HG02571 (cell line): ENCODE measurements around the gene KRR1.
A peak's percentile ranks its signal among the peaks of the same experiment; 100 is the strongest.

ENCODE experiments used
- ATAC-seq: cut with Tn5 transposase; IDR thresholded peaks from one replicate; pipeline ENCODE4 v1.9.1; 2021; ENCODE audit warnings: mild to moderate bottlenecking, moderate library complexity; ENCODE audit not compliant: unreplicated experiment

The KRR1 gene

DNA sequence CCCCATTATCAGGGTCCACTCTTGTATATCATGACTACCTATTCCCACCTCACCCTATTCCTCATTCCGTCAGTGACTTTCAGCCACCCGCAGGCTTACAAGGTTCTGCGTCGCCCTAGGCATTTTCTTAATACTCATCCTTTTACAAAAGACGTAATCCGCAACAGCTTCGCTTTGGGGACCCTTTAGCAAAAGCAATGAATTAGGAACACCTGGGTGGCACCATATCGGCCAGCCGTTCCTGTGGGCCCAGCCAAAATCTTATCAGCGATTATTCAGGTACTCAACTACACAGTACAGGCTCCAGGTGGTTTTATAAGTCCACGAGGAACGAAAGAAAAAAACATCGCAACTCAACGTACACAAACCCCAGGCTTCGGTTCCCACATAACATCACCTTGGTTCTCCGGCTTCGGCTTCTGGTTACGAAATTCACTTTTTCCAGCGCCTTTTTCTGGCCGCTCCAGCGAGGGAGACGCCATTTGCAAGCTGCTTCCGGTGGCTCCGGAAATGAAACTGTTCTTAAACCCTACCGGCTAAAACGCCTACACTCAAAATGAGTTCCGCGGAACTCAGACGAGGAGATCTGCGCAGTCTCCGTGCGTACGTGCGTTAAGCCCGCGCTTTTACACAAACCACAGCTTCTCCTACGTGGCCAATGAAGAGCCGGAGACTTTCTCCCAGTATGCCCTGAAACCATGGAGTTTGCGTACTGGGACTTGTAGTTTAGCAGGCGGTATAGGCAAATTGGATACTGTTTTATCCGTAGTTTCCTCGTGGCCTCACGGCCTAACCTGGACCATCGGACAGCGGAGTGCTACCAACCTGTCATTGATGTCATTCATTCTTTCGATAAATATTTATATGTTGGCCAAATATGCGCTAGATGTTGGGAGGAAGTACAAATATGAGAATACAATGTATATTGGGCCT is at the start of gene KRR1:
Gene KRR1, minus strand, starts transcription at position 494 of the 933 bp plus-strand sequence. Its CDS starts 12 bp downstream, at position 482.
- peak; percentile 99 for ATAC-seq

DNA sequence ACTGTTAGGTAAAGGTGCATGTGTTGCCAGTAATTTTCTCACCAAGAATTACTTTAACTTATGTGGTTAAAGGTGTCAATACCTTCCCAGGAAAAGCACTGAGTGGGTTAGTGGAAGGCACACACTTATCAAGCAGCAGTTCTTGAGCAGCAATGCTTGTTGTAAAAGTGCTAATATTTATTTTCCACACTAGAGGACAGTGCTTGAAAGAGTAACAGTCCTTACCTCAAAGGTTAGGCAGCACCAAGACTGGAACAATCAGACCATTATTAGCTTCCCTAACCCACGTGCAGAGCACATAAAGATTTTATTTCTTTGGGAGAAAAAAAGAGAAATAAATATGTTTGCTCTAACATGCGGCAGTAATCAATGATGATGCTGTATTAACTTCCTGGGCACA is 48.8 kb upstream of the KRR1 start:
- ATAC-seq, result no peak

DNA sequence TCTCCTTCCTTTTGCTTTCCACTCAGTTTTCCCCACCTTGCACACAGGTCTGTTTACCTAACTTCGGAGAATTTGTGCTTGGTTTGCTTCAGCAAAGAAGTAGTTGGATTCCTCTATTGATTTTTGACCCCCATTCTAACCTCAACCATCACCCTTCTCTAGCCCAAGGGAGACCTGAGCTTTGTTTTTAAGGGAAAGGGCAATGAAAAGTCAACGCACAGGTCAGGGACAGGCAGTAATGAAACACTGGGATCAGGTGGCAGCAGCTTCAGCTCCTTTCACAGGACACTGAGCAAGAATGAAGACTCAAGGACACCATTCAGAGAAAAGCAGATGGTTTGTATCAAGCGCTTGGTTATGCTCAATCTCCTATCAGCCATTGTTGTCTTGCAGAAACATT is 46.9 kb upstream of the KRR1 start:
- no peak for ATAC-seq

DNA sequence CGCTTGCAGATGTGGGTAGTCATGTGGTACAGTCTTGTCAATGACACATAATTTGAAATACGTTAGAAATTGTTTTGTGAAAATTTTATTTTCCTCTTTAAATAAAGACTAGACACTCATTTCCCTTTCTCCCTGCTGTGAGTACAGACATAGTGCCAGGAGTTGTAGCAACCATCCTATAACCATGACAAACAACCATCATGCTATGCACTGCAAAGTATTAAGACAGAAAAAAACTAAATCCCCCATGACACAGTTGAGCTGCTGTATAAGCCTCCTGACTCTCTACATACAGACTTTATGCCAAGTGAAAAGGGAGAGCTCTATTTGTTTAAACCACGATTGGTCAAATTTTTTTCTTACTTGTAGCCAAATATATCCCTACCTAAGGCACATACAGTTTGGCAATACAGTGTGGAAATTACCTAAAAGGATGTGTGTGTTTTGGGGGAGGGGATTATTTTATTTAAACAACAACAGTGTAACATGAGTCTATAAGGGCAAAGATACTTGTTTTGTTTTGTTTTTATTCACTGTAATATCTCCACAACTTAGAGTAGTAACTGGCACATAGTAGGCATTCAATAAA is 45.0 kb upstream of the KRR1 start:
- no peak for ATAC-seq

- no peak for ATAC-seq
Observed at GRCh38 chr12:75554556-75554880, 43.1 kb upstream of the KRR1 start.

- no peak for ATAC-seq
Observed at GRCh38 chr12:75553836-75554555, 42.6 kb upstream of the KRR1 start.

GRCh38 chr12:75553398-75553797 is 42.0 kb upstream of the KRR1 start:
- no peak for ATAC-seq

DNA sequence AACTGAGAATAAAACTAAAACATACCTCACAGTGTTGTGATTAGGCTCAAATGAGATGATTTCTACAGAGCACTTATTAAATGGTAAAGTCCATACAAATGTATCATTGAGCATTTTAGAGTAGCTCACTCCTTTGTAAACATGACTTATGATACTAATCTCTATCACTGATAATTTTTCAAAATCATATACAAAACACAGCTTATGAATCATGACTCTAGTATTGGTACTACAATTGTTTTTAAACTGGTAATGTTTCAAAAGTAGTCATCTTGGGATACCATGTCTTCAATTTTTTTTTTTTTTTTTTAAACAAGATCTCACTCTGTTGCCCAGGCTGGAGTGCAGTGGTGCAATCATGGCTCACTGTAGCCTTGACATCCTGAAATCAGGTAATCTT is 40.1 kb upstream of the KRR1 start:
- no peak for ATAC-seq

DNA sequence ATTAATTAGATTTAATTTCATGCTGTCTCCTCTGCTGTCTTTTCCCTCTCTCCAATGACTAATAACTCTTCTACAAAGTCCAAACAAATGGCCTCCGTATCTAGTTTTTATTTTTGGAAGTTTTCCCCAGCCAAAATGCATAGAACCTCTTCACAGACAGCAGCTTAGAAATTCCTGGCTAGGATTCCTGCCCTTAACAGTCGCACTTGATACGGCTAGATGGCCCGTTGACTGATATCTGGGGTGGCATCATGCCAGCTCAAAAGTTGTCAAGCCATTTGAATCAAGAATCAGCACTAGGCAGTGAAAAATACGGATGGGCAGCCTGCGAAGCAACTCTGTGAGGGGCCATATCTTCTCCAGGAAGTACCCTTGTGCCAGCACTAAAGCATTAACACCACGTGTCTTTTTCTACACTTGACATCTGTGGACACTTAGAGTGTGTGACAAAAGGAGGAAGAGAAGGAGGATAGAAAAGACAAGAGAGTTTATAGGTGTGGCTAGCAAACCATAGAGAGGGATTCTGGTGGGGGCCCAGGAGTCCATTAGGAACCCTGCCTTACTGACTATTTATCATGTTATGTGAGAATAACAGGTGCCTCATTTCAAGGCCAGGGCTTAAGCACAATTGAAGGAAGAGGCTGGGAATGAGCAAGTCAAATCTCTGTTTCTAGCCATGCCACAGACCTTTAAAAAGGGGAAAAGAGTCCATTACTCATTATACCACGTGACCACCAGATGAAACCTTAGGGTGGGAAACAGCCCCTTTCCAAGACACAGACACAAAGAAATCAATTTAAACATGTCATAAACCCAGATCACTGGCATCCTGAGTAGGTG is 39.2 kb upstream of the KRR1 start:
- ATAC-seq, result no peak

DNA sequence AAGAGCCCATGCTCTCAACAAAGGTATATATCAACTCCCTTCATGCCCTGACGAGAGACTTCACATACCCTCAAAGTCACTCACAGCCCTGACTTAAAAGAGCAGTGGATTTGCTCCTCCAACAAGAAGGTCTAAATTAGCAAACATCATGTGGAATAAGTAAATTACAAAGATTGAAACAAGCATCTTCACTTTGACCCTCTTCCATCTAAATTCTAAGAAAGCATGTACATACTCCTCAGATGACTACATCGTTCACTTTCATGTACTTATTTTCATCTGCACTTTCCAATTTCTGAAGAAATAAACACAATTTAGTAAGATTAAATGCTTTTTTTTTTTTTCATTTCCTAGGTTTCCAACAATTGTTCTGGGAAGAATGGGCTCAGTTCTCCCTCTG is 38.6 kb upstream of the KRR1 start:
- ATAC-seq, result no peak

GRCh38 chr12:75548879-75549278 is 37.5 kb upstream of the KRR1 start:
- ATAC-seq, result no peak

GRCh38 chr12:75545636-75546035 is 34.2 kb upstream of the KRR1 start:
- no peak for ATAC-seq

GRCh38 chr12:75543529-75543928 is 32.1 kb upstream of the KRR1 start:
- no peak for ATAC-seq

GRCh38 chr12:75542942-75543341 is 31.5 kb upstream of the KRR1 start:
- no peak for ATAC-seq

- no peak for ATAC-seq
Observed at GRCh38 chr12:75539889-75540288, 28.5 kb upstream of the KRR1 start.

DNA sequence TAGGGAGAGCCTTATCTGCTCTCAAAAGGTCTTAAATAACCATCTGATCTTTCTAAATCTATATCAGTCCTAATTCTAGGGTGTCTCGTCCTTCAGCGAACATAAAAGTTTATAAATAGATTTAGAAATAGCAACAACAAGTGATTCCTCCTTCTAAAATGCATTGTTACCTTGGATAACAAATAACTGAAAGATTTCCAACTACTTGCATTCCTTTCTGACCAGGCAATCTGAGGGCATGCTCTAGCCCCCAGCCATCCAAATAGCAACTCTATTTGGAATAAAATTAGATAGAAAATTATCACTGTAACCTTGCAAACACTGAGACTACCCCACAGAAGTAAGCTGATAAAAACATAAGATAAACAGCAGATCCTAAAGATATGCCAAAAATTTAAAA is 21.8 kb upstream of the KRR1 start:
- ATAC-seq, result no peak

- no peak for ATAC-seq
Observed at GRCh38 chr12:75529826-75530225, 18.4 kb upstream of the KRR1 start.

DNA sequence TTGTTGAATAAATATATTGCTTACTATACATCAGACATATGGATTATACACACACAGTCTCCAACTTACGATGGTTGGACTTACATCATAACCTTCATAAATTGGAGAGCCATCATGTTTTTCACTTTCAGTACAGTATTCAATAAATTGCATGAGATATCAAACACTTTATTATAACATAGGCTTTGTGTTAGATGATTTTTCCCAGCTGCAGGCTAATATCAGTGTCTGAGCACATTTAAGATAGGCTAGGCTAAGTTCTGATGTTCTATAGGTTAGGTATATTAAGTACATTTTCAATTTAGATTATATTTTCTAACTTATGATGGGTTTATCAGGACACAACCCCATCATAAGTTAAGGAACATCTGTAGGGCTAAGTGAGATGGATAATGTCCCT is 17.9 kb upstream of the KRR1 start:
- no peak for ATAC-seq

DNA sequence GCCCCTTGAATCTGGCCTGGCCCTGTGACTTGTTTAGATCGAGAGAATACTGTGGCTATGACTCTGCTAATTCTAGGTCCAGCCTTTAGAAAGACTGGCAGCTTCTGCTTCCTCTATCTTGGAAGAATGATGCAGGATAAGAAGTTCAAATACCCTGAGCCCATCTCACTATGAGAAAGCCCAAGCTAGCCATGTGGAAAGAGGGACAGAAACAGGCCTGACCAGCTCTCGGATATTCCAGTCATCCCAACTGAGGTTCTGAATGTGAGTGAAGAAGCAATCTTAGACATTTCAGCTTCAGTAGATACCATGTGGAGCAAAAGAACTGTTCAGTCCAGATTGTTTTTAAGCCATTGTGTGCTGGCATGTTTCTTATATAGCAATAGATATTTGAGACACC is 17.3 kb upstream of the KRR1 start:
- ATAC-seq, result no peak

DNA sequence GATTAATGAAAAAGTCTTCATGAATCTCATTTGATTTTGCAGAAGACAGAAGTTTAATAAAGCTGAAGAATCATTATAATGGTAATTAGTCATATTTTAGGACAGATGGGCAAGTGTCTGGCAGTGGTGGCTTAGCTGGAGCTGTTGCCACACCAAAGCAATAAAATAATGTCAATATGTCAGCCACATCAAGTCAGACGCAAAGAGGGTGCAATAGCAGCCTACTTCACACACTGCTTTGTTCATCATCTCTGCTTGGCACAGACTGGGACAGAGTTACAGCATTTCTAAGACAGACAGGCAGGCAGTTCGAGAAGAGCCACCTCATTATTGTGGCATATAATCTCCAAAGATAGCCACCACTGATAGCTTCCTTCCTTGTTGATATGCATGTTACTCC is 16.9 kb upstream of the KRR1 start:
- no peak for ATAC-seq
